IMR-90 (cell line): ENCODE results near the gene CCL11. TPM values are rescaled to one million over a fixed set of nuclear protein-coding genes. Genes with fewer than 3 reads are reported as not detected.
A peak's percentile ranks its signal among the peaks of the same experiment; 100 is the strongest.

Experiments used
- ATAC-seq: fragments of 200-7000 bp; cut with Tn5 transposase; 2 replicates; pipeline ENCODE4 v1.9.1; 2020; ENCODE audit warnings: low read depth, mild to moderate bottlenecking, moderate library complexity
- BruUV-seq: library from RNA; stranded (reverse); fragments of 400-500 nt; replicated peaks from 2 replicates; lab custom pipeline; 2021; lab: Mats Ljungman, UMichigan
- CTCF ChIA-PET: fragments of 300-600 bp; formaldehyde crosslinking; extraction: SDS; loops from one replicate; lab custom pipeline; 2021; ENCODE audit warnings: antibody characterized with exemption; lab: Yijun Ruan, JAX
- POLR2A ChIA-PET: fragments of 300-600 bp; sonication (Branson Sonifier 250); formaldehyde crosslinking; loops from one replicate; lab custom pipeline; 2022; ENCODE audit warnings: antibody characterized with exemption; ENCODE audit not compliant: unreplicated experiment; lab: Charles Lee
- DNase-seq: peaks from one replicate; pipeline ENCODE4 v3.0.0; 2013
- H2AFZ ChIP-seq: replicated peaks from 2 replicates; pipeline ENCODE3; 2013; ENCODE audit warnings: low read length, mild to moderate bottlenecking; ENCODE audit not compliant: poor library complexity
- H2AK5ac ChIP-seq: 2 replicates; pipeline ENCODE4 v1.6.1; 2013; ENCODE audit warnings: low read depth, low read length, inconsistent platforms
- H2AK9ac ChIP-seq: replicated peaks from 2 replicates; pipeline ENCODE3; 2013; ENCODE audit warnings: mild to moderate bottlenecking, low read depth, low read length, moderate library complexity; ENCODE audit not compliant: poor library complexity
- H2BK120ac ChIP-seq: 2 replicates; pipeline ENCODE4 v1.6.1; 2013; ENCODE audit warnings: low read depth, low read length, inconsistent platforms
- H2BK15ac ChIP-seq: 3 replicates; pipeline ENCODE4 v1.6.1; 2013; ENCODE audit warnings: low read depth, low read length, inconsistent platforms
- H2BK20ac ChIP-seq: 2 replicates; pipeline ENCODE4 v1.6.1; 2013; ENCODE audit warnings: low read depth, mild to moderate bottlenecking, inconsistent platforms, low read length, moderate library complexity
- H2BK5ac ChIP-seq: 2 replicates; pipeline ENCODE4 v1.6.1; 2013; ENCODE audit warnings: mild to moderate bottlenecking, low read depth, low read length, inconsistent platforms; ENCODE audit not compliant: poor library complexity, severe bottlenecking
- H3K14ac ChIP-seq: replicated peaks from 2 replicates; pipeline ENCODE4 v1.6.1; 2013; ENCODE audit warnings: low read depth, low read length, inconsistent platforms
- H3K18ac ChIP-seq: 2 replicates; pipeline ENCODE4 v1.6.1; 2013; ENCODE audit warnings: low read depth, low read length, control low read depth
- H3K23ac ChIP-seq: 2 replicates; pipeline ENCODE4 v1.6.1; 2013; ENCODE audit warnings: low read depth, low read length, inconsistent platforms
- H3K27ac ChIP-seq: 2 replicates; pipeline ENCODE4 v1.5.1; 2013; ENCODE audit warnings: mild to moderate bottlenecking, control low read depth, low read length; ENCODE audit not compliant: insufficient read depth
- H3K27me3 ChIP-seq: 2 replicates; pipeline ENCODE4 v1.6.1; 2013; ENCODE audit warnings: low read length; ENCODE audit not compliant: control insufficient read depth, insufficient read depth
- H3K36me3 ChIP-seq: 2 replicates; pipeline ENCODE4 v1.6.1; 2013; ENCODE audit warnings: low read length, mixed read lengths; ENCODE audit not compliant: control insufficient read depth, insufficient read depth
- H3K4ac ChIP-seq: 2 replicates; pipeline ENCODE4 v1.6.1; 2013; ENCODE audit warnings: low read depth, low read length, inconsistent platforms
- H3K4me1 ChIP-seq: 2 replicates; pipeline ENCODE4 v1.6.1; 2013; ENCODE audit warnings: low read length, mixed read lengths; ENCODE audit not compliant: control insufficient read depth, insufficient read depth
- H3K4me2 ChIP-seq: 2 replicates; pipeline ENCODE4 v1.6.1; 2013; ENCODE audit warnings: low read depth, mild to moderate bottlenecking, control low read depth, low read length, moderate library complexity
- H3K4me3 ChIP-seq: 2 replicates; pipeline ENCODE4 v1.5.1; 2013; ENCODE audit warnings: low read depth, mild to moderate bottlenecking, control low read depth, low read length, moderate library complexity; ENCODE audit not compliant: insufficient read depth
- H3K56ac ChIP-seq: 2 replicates; pipeline ENCODE4 v1.6.1; 2013; ENCODE audit warnings: low read length, inconsistent platforms; ENCODE audit not compliant: insufficient read depth; ENCODE audit errors: extremely low read depth
- H3K79me1 ChIP-seq, 2 experiments: 2 replicates each; pipeline ENCODE4 v1.6.1; 2013; ENCODE audit warnings: low read length in 2 of 2, inconsistent platforms in 1 of 2, low read depth in 1 of 2
- H3K9ac ChIP-seq: 2 replicates; pipeline ENCODE4 v1.6.1; 2013; ENCODE audit warnings: low read depth, low read length, control low read depth
- H3K9me1 ChIP-seq: 2 replicates; pipeline ENCODE4 v1.6.1; 2013; ENCODE audit warnings: low read length, inconsistent platforms; ENCODE audit not compliant: insufficient read depth
- H3K9me3 ChIP-seq: 2 replicates; pipeline ENCODE4 v1.6.1; 2013; ENCODE audit warnings: low read length; ENCODE audit not compliant: control insufficient read depth, insufficient read depth
- H4K20me1 ChIP-seq: 2 replicates; pipeline ENCODE4 v1.6.1; 2013; ENCODE audit warnings: low read length, inconsistent platforms; ENCODE audit not compliant: insufficient read depth
- H4K5ac ChIP-seq: 2 replicates; pipeline ENCODE4 v1.6.1; 2013; ENCODE audit warnings: mild to moderate bottlenecking, low read depth, low read length, control low read depth
- H4K8ac ChIP-seq, 2 experiments: 2 replicates each; pipeline ENCODE4 v1.6.1; 2013; ENCODE audit warnings: low read depth in 2 of 2, low read length in 2 of 2, control low read depth in 1 of 2, inconsistent platforms in 1 of 2
- H4K91ac ChIP-seq: 2 replicates; pipeline ENCODE4 v1.6.1; 2013; ENCODE audit warnings: low read depth, low read length, inconsistent platforms; ENCODE audit not compliant: insufficient read depth
- BHLHE40 ChIP-seq: fragments of 150-350 bp; IDR thresholded peaks from 2 replicates; pipeline ENCODE4 v1.6.1; 2016; ENCODE audit warnings: mild to moderate bottlenecking, low read depth, low read length
- MXI1 ChIP-seq: IDR thresholded peaks from 2 replicates; pipeline ENCODE4 v1.6.1; 2012; ENCODE audit warnings: low read depth, mild to moderate bottlenecking, low read length, moderate library complexity, borderline replicate concordance
- POLR2A ChIP-seq: IDR thresholded peaks from 2 replicates; pipeline ENCODE4 v1.6.1; 2012; ENCODE audit warnings: mild to moderate bottlenecking, low read depth, low read length
- dilution Hi-C: fragments of 300-500 bp; cut with HindIII; formaldehyde crosslinking; loops from one replicate; pipeline ENCODE4 v1.14.3; 2018; ENCODE audit warnings: low sequenced_read_pairs; ENCODE audit not compliant: unreplicated experiment
- in situ Hi-C: fragments of 300-500 bp; cut with MboI; formaldehyde crosslinking; loops from 3 replicates; pipeline ENCODE4 v1.14.3; 2019; ENCODE audit warnings: low sequenced_read_pairs, inconsistent platforms, mixed read lengths
- intact Hi-C: fragments of 100-400 bp; cut with micrococcal nuclease; formaldehyde crosslinking; loops from 2 replicates; pipeline ENCODE4 v1.10.0; 2022
- polyA plus RNA-seq, 3 experiments: library from polyadenylated mRNA; depleted of rRNA; stranded (reverse); fragments of >200 nt; gene quantifications; 2 replicates each; pipeline ENCODE4 v1.2.3, GENCODE V29; 2012; ENCODE audit warnings: low replicate concordance in 1 of 3
- total RNA-seq: library from RNA; depleted of rRNA; stranded (reverse); fragments of >200 nt; gene quantifications from 2 replicates; pipeline ENCODE4 v1.2.3, GENCODE V29; 2012
- TF ChIP-seq, protein P1 (sequence below): conservative IDR thresholded peaks from 2 replicates; pipeline ENCODE4 v1.5.1; 2012; ENCODE audit warnings: mild to moderate bottlenecking, low read depth, low read length, improper control_type of control experiment

CCL11 gene
- total and polyA plus RNA-seq, 2 of the 4 experiments (the other 2 are of a cell fraction) = not detected

DNA sequence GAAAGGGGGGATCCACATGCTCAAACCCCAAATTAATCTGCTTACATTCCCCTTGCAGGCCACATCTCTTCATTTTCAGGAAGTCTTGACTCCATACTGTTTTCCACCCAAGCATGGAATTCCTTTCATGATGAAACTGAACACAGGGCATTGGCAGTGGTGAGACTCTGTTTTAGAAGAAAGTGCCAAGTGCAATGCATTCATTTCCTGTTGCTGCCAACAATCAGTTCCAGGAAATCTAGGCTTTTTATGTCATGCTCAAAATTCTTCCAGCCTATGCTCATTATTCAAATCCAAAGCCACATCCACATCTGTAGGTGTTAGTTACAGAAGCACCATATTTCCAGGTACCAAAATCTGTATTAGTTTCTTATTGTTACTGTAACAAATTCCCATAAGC, 26.4 kb upstream of the CCL11 start:
- TF ChIP-seq, protein P1, sequence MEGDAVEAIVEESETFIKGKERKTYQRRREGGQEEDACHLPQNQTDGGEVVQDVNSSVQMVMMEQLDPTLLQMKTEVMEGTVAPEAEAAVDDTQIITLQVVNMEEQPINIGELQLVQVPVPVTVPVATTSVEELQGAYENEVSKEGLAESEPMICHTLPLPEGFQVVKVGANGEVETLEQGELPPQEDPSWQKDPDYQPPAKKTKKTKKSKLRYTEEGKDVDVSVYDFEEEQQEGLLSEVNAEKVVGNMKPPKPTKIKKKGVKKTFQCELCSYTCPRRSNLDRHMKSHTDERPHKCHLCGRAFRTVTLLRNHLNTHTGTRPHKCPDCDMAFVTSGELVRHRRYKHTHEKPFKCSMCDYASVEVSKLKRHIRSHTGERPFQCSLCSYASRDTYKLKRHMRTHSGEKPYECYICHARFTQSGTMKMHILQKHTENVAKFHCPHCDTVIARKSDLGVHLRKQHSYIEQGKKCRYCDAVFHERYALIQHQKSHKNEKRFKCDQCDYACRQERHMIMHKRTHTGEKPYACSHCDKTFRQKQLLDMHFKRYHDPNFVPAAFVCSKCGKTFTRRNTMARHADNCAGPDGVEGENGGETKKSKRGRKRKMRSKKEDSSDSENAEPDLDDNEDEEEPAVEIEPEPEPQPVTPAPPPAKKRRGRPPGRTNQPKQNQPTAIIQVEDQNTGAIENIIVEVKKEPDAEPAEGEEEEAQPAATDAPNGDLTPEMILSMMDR = no peak
- TF ChIP-seq MXI1 (no peak), POLR2A (no peak), BHLHE40 (no peak)
- H2AFZ ChIP-seq = no peak overlapping the region
- POLR2A ChIA-PET = no interaction called here
- no peak overlapping the region for H2AK9ac ChIP-seq
- H3K18ac ChIP-seq = no peak overlapping the region
- CTCF ChIA-PET = no interaction called here
- H2BK15ac ChIP-seq = no peak overlapping the region
- H3K4me3 ChIP-seq = no peak overlapping the region
- dilution Hi-C loops (no loop called here), in situ Hi-C loops (loop anchor here (25.0 kb wide), 1 partner anchor 853 kb away; the partner anchor contains the start of genes FNDC8 and RAD51D), intact Hi-C loops (no loop called here)
- H3K4me2 ChIP-seq = no peak overlapping the region
- H2BK5ac ChIP-seq = no peak overlapping the region
- no peaks in the 10 kb centered on the region for H4K20me1 ChIP-seq
- H3K56ac ChIP-seq = no peak overlapping the region
- H3K9me1 ChIP-seq = 0 out of 2 replicates have a peak, but pooled peaks cover 3% of the 10 kb centered on the region
- DNase-seq (peak; percentile 28), ATAC-seq (no peak)
- H3K4ac ChIP-seq = no peak overlapping the region
- no peak overlapping the region for H3K23ac ChIP-seq
- no peak overlapping the region for H2BK20ac ChIP-seq
- H3K27ac ChIP-seq = no peak overlapping the region
- H3K36me3 ChIP-seq = peaks cover 3% of the 10 kb centered on the region; the same call in 1 of the 2 replicates
- H3K79me1 ChIP-seq = no peaks in the 10 kb centered on the region
- H4K91ac ChIP-seq = no peak overlapping the region
- no peaks in the 10 kb centered on the region for H3K27me3 ChIP-seq
- no peak overlapping the region for H3K14ac ChIP-seq
- no peaks in the 10 kb centered on the region for H3K9me3 ChIP-seq
- H2AK5ac ChIP-seq = no peak overlapping the region
- H3K4me1 ChIP-seq = peaks cover 9% of the 10 kb centered on the region
- no peak overlapping the region for H4K5ac ChIP-seq
- BruUV-seq = no TSS peak
- no peak overlapping the region for H3K9ac ChIP-seq
- no peak overlapping the region for H2BK120ac ChIP-seq
- H4K8ac ChIP-seq = no peak overlapping the region
